Measurements from ENCODE around the gene MSANTD4.

Gene MSANTD4

GRCh38 chr11:105968021-105968697, 53.9 kb downstream of the MSANTD4 start:
- TF ChIP-seq CTCF (IDR thresholded peaks at IDR 0.05; ENCODE audit: low read depth, low read length, missing control alignments), result no peak
- no peak overlapping the region for H3K4me3 ChIP-seq (ENCODE audit: low read depth, low read length)
- no peak for DNase-seq (ENCODE audit: low read depth)

GRCh38 chr11:105960252-105961245, 61.5 kb downstream of the MSANTD4 start:
- H3K4me3 ChIP-seq (ENCODE audit: low read depth, low read length), result no peak overlapping the region
- DNase-seq (ENCODE audit: low read depth), result no peak
- no peak for TF ChIP-seq CTCF (IDR thresholded peaks at IDR 0.05; ENCODE audit: low read depth, low read length, missing control alignments)

All from GM12864 (cell line).